GM20431 (cell line): ENCODE data around the gene NAA40.

Experiments
- in situ Hi-C: fragments of 300-500 bp; cut with MseI, MboI; formaldehyde crosslinking; loops from one replicate; pipeline ENCODE4 v1.15.0; 2020; ENCODE audit warnings: low sequenced_read_pairs; ENCODE audit not compliant: unreplicated experiment

The NAA40 gene

DNA sequence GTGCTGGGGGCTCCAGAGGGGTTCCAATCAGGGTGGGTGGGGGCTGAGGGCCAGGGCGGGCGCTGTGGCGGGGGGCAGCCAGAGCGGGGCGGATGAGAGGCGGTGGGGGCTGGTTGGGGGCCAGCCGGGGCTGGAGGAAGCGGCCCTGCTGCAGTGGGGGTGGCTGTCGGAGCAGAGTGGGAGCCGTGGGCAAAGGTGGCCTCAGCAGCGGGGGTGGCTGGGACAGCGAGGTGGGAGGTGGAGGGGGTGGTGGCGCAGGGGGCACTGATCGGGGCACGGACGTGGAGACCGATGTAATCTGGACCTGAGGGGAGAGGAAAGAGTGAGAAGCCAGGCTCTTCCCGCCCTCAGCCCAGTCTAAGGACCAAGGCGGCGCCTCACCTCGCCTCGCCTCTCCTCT, 26.9 kb upstream of the NAA40 start:
- in situ Hi-C loops = no loop called here

DNA sequence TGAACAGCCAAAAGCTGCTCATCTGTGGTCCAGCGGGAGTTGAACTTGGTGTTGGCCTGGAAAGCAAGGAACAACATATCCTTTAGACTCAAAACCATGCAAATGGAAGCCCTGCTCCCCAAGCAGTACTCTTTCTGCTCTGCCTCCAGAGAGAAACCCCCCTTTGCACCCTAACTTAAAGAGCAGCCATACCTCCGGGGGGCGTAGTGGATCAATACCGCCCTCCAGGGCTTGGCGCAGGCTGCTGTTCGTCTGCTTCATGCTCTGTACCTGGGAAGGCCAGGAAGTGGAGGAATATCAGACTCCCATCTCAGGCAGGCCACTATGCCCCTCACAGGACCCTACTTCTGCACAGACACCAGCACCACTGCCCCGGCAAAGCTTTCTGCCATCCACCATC, 26.1 kb upstream of the NAA40 start:
- in situ Hi-C loops = no loop called here

DNA sequence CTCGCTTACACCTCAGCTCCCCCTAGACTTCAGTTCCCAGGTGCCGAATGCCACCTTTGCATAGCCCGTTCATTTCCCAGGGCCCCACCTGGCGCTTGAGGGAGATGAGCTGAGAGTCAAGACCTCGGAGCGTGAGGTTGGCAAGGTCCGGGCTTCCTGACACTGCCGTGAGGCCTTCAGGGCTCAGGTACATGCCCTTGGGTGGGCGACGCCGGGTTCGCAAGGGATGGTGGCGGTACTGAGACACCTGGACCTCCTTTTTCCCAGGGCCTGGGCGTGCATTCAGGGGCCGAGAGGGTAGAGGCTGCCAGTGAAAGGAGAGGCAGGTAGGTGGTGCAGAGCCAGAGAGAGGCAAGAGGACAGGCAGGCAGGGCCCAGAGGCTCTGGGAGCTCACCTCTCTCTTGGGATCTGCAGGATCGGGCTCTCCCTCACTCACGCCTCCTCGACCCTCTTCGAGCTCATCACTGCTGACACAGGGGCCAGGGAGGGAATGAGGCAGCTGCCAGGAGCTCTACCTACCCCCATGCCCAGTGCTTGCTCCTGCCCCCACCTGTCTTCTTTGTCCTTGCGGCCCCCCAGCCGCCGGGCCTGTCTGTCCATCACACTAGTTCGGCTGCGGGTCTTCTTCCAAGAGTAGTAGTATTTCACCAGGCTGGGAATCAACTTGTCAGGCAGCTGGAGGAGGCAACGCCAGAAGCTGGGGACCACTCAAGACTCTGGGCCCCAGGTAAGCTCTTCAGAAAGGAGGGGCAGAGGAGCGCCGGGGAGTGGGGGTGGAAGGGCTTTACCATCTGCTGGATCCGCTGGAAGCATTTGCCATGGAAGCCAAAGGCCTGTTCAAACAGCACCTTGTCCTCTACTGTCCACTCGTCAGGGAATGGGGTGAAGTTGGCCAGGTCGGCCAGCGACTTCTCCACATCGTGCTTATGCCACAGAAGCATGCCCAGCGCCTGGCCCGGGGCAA, 24.7 kb upstream of the NAA40 start:
- in situ Hi-C loops = no loop called here

DNA sequence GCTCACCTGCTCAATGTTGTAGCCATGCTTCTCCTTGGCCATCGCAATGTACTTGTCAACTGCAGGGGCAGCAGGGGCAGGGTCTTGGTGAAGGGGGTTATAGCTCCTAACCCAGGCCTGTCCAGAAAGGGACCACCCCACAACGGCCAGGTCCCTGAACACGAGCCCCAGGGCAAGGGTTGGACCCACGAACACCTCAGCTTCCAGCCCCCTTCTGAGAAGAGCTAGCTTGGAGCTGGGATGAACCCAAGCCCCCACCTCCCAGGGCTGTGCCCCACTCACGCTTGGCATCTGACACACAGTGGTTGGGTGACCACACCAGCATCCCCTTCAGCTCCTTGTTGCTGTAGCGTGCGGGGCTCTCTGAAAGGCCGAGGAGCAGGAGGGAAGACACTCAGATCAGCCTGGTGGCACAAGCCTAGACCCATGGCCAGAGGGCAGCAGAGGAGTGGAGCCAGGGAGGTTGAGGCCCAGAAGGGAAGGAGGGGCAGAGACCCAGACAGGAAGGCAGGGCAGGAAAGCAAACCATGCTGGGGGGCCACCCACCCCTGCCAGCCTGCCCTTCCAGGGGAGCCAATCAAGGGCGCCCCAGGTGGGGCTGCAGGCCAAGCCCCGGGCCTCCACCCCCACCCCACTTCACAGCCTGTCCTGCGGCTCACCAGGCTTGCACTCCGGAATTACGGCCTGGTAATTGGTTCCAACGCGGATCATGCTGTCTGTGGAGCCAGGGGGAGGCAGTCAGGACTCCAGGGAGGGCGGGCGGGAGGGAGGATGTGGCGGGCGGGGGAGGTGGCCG, 23.7 kb upstream of the NAA40 start:
- in situ Hi-C loops = no loop called here

DNA sequence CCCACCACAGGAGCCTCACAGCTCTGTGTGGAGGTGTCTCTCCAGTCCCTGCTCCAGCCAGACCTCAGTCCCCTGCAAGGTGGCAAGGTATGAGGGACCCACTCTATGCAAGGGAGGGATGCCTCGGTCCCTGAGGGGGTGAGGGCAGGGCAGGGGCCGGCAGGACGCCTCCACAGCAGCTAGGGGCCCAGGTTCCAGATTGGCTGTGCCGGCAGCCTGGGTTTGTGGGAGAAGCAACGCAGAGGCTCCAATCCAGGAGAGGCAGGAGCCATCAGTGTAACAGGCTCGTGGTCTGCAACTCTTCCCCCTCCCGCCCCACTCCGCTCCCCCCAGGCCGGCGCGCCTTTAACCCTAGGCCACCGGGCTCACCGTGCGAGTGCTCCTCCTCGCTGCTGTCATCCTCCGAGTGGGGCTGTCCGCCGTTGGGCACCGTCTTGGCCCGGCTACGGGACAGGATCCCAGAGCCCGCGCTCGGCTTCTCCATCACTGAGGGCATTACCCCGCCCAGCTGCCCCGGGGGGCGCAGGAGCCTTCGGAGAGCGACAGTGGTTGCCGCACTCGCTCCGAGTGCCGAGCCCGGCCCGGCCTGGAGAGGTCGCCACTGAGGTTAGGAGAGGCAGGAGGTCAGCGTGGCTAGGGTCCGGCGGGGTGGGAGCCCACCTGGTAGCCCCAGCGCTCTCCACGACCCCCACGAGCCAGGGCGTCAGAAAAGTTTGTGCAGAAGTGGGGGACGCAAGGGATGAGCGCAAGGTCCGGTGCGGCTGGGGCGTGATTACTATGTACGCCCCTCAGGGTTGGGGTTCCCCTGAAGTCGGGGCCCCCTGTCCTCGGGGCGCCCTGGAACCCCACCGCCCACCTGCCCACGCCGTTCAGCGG, 22.6 kb upstream of the NAA40 start:
- in situ Hi-C loops = no loop called here

DNA sequence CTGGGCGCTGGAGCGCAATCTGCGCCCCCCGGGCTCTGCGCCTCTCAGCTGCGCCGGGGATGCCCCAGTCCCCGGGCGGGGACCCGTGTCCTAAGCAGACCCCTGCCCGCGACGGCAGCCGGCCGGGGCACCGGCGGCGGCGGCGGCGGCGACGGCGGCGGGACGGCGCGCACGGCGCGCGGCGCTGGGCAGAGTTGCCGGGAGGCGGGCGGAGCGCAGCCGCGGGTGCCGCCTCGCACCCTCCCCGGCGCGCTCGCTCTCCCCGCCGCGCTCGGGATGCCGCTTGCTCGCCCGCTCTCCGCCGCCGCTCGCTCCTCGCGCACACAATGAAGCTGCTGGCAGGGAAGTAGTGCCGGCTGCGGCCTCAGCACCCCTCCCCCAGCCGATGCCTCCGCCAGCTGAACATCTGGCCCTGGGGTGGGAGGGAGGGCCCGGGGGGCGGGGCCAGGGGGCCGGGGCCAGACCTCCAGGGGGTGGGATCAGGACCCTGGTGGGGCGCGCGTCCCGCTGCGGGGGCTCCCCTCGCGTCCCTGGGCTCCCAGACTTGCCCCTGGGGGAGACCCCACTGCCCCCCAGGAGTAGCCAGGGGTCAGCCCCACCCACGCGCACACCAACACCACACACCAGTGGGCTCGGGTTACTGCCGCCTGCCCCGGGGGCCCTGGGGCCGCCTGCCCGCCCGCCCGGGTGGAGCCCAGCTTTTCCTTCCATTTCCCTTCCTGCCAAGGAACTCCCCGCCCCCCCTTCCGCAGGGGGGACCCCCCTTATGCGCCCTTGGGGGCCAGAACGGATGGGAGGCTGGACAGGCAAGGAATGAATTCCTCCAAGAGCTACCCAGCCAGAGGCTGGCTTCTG, 21.7 kb upstream of the NAA40 start, which contains the start of gene RCOR2:
Gene RCOR2, minus strand, starts transcription at position 328 of the 855 bp plus-strand sequence. CDS start 708 bp downstream, outside the sequence.
- in situ Hi-C loops = no loop called here

DNA sequence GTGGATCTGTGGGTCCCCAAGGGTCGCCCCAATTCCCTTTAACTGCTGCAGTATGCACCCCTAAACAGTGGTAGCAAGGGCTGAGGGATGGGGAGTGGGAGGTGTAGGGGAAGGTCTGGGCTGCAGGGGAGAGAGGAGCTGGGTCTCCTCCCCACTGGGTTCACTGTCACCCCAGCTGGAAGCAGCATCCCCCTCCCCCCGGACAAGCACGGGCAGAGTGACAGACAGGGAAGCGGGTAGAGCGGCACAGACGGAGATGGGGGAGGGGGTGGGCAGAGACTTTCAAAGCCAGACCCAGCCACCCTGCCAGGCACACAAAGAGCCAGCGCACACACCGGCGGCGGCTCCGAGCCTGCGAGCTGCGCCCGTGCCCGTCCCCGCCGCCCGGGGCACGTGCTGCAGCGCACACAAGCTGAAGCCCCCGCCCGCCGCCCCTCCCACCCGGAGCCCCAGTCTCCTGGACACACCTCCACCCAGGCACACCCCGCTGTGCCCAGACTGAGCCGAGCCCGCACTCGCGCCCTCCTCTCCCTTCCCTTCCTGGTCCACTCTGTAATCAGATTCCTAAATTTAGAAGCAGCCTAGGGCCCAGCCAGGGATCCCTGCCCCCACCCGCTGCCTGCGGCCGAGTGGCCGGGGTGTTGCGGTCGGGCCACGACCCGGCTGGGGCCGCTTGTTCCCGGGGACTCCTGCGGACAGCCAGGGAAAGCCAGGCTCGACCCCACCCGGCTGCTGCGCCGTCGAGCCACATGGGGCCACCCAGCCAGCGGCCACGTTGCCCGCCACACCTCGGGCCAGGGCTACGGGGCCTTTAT, 20.9 kb upstream of the NAA40 start:
- in situ Hi-C loops = no loop called here

DNA sequence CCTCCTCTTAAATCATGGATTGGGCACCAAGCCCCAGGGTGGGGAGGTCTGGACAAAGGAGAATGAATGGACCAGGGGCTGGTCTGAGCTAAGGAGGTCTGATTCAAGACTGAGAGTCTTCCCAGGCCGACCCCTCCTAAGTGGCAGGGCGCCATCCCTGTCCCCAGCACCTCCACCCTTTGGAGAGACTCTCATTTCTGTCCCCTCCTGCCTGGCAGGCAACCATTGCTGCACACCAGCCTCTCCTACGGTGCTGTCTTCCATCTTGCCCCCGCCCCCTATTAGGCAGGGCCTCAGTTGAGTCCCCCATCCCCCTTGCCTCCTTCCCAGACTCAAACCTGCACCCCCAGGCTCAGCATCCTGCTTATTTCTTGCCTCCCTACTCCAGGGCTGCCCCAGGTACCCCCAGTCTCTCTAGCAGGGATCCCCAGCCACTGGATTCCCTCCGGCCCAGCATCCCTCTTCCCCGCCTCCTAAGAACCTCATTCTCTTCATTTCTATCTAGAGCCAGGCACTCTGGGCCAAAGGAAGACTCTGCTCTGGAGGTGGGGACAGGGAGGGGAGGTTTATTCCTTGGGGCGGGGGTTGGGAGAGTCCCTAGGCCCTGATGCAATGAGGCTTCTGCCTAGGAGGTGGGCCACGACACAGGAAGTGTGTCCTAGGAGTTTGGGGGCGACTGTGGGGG, 20.2 kb upstream of the NAA40 start:
- in situ Hi-C loops = no loop called here

DNA sequence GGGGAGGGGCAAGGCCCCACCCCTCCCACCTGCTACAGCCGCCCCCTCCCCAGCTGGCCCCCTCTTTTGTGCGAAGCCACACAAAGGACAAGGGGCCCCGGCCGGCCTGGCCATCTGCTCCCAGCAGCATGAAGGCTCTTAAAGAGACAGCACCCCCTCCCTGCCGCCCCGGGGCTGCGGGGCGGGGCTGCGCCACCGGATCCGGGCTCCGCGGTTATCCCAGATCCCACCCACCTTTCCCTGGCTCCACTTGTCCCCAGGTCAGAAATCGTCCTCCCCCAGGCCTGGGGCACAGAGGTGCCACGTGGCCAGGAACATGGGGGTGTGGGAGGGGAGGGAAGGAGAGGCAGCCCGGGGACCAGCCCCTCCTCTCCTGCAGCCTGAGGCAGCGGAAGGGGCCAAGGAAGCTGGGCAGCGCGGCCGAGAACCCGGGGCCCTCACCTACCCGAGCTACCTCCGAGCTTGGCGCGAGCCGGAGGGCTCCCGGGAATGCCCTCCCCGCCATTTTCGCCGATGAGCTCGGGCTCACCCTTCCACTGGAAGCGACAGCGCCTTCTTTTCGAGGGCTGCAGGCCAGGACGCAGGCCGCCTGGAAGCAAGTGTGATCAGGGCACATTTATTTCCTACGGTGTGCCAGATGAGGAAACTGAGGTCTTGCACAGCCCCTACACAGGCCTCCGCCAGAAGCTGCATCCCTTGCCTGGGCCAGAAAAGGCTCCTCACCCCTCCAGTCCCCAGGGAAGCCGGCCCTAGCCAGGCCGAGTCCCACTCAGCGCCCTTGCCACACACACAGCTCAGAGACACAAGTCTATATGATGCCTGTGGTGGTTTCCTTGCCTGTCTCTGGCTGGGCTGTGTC, 19.3 kb upstream of the NAA40 start:
- in situ Hi-C loops = no loop called here

DNA sequence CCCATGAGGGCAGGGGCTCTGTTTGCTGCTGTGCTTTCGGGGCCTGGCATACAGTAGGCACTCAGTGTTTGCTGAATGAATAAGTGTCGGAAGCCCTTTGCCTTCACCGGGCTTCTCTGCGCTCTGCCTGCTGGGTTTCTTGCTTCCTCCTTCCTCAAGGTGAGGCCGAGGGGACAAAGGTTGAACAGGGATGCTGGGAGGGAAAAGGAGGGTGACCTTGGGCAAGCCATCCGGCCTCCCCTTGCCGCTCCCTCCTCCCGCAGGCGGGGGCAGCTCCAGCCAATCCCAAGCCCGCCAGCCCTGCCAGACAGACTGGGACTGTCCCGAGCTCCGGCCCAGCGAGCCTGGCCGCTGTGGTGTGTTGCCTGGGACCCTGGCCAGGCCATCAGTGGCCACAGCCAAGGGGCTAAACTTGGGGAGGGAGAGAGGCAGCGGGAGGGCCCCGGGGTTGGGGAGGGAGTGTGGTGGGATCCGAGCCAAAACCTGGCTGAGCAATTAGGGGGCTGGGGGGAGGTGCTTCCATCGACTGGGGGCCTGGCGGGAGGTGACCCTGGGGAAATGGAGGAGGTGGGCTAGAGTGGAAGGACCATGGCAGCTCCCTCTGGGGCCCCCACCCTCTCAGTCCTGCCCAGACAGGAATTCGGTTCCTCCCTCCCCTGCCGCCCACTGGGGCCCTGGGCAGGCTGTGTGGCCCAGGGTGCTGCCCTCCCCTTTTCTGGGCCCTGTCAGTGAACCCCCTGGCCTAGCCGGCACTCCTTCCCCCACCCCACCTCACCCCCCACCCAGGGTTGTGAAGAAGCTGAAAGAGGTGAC, 18.5 kb upstream of the NAA40 start:
- in situ Hi-C loops = no loop called here

DNA sequence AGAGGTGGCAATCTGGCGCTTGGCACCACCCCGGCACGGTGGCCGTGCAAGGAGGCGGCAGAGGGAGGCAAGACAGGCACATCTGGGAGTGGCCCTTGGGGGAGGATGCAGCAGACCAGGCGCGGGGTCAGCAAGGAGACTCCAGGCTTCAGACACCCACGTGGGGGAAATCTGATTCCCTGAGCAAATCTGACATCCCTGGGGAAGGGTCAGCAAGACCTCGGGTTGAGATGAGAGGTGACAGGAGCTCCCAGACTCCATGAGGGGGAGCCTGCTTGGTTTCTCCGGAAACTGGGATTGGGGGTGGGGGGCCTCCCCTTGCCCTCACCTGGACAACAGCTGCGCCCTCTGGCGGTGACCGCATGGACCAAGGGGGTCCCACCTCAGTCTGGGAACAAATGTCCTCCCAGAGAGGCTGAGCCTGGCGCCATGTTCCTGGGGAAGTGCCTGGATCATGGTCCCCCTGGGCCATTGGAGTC, 17.8 kb upstream of the NAA40 start:
- in situ Hi-C loops = no loop called here

DNA sequence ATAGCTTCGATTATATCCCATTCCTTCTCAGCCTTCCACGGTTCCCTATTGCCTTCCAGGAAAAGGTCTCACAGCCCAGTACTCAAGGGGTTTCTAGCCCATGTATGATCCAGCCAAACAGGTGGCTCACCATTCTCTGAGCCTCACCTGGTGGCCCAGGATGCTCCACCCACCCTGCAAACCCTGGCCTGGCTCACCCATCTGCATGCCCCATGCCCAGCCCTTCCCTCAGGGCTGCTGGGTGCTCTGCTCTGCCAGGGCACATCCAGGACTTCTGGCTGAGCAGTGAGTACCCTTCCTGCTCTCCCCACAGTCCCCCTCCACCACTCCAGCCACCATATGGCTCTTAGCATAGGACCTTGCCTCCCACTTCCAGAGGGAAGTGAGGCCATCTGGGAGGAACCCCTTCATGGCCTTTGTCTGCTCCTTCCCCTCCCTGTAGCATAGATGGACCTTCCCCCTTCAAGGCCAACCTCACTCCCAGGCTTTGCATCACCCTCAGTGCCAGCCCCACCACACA, 16.1 kb upstream of the NAA40 start:
- in situ Hi-C loops = no loop called here

DNA sequence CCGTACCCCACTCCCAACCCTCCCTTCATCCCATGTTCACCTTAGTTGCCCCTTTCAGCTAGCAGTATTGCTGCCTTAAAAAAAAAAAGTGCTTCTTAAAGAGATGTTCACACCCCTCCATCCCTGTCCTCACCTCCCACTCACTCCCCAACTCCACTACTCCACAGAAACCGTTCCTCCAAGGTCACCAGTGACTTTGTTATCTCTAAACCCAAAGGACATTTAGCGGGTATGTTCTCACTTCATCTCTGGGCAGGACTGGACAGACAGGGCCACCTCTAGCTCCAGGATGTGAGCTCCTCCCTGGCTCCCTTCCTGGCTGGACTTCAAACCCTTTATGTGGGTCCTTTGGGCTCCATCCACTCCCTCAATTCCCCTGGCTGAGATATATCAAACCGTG, 15.5 kb upstream of the NAA40 start:
- in situ Hi-C loops = no loop called here

DNA sequence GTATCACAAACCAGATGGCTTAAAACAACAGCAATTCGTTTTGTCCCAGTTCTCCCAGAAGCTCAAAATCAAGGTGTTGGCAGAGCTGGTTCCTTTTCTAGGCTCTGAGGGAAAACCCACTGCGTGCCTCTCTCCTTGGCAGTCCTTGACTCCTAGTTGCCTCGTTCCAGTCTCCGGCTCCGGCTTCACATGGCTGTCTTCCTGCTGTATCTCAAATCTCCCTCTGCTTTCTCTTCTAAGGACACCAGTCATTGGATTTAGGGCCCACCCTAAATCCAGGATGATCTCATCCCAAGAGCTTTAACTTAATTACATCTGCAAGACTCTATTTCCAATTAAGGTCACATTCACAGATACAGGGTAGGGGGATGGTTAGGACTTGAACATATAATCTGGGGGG, 9.2 kb upstream of the NAA40 start:
- in situ Hi-C loops = no loop called here

DNA sequence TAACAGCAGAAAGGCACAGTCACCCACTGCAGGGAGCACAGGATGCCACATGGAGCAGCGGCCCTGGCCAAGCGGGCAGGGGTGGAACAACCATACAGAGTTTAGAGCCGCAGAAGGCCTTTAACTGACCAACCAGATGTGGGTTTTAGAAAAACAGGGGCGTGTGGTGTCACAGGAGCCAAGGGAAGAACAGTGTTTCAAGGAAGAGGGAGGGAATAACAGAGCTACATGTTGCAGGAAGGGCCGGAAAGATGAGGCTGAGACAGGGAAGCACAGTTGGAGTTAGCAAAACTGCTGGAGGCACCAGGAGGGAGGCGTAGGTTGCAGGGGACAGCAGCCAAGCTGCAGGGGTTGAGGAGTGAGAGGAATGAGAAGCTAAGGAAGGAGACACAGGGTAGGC, 7.8 kb upstream of the NAA40 start:
- in situ Hi-C loops = no loop called here

DNA sequence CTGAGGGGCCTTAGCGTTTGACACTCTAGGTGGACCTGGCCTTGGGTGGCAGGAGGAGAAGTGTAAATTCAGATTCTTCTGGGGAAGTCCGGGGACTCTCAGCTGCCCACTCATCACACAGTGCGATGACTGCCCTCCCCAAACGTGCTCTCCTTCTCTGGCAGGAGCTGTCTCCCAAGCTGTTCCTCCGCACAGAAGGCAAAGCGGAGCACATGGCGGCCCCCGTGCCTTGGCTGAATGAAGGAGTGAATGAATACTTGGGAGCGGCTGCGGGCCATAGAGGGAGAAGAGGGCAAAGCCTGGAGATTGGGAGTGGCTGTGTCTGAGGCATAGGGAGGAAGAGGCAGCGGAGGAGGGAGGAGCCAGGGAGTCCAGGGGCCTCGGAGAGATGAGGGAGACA, 6.9 kb upstream of the NAA40 start:
- in situ Hi-C loops = no loop called here
